ENCODE results near the gene ROCK2. TPM values are rescaled to one million over a fixed set of nuclear protein-coding genes. Genes with fewer than 3 reads are reported as not detected.
A peak's percentile ranks its signal among the peaks of the same experiment; 100 is the strongest.

The ROCK2 gene
- total and polyA plus RNA-seq, 2 of the 13 experiments (the other 11 are each of a cell fraction or from before 2014, with no cell fraction given) = 38.1 to 119 TPM

GRCh38 chr2:11355194-11356053, 11.0 kb upstream of the ROCK2 start (continued):
- peak; percentile 94; the same call in 1 of the 2 replicates for TF ChIP-seq THRA (CRISPR knock-in tag; IDR thresholded peaks at IDR 0.05; ENCODE audit: borderline replicate concordance)
- TF ChIP-seq ZBTB34 (CRISPR knock-in tag; IDR thresholded peaks at IDR 0.05) = 0 out of 2 replicates have a peak, but pooled peaks have one; percentile 60
- TF ChIP-seq TOPORS (CRISPR knock-in tag; IDR thresholded peaks at IDR 0.05) = 0 out of 2 replicates have a peak, but pooled peaks have one; percentile 37
- TF ChIP-seq TRIM22 (IDR thresholded peaks at IDR 0.05) = no peak
- peak; percentile 65; the same call in 1 of the 2 replicates for TF ChIP-seq SAP130 (CRISPR knock-in tag; IDR thresholded peaks at IDR 0.05; ENCODE audit: low read depth)
- no peak for TF ChIP-seq ZFP36L2 (CRISPR knock-in tag; IDR thresholded peaks at IDR 0.05)
- TF ChIP-seq ZBTB39 (CRISPR knock-in tag; IDR thresholded peaks at IDR 0.05) = peak; percentile 57; the same call in 1 of the 2 replicates
- TF ChIP-seq POLR2AphosphoS5 (IDR thresholded peaks at IDR 0.05; ENCODE audit: low read depth, low read length) = peak; percentile 18
- no peak for TF ChIP-seq PCBP1 (IDR thresholded peaks at IDR 0.05; ENCODE audit: borderline replicate concordance, low read depth, low read length)
- TF ChIP-seq ZNF639 (CRISPR knock-in tag; conservative IDR thresholded peaks at IDR 0.05) = no peak
- no peak for TF ChIP-seq RAD51 (IDR thresholded peaks at IDR 0.05; ENCODE audit: borderline replicate concordance)
- TF ChIP-seq LRRFIP1 (CRISPR knock-in tag; conservative IDR thresholded peaks at IDR 0.05) = no peak
- TF ChIP-seq ZNF597 (CRISPR knock-in tag; IDR thresholded peaks at IDR 0.05) = 0 out of 2 replicates have a peak, but pooled peaks have one; percentile 49

Measured in HepG2 (cell line).